MM.1S (cell line): ENCODE data around the gene PSAPL1.

Source experiments
- DNase-seq: peaks from one replicate; pipeline ENCODE4 v3.0.0-alpha.2; 2015
- H2AFZ ChIP-seq: fragments of 300-600 bp; sonication (generic); 2 replicates; pipeline ENCODE4 v1.6.0; 2016; ENCODE audit warnings: antibody characterized with exemption, low read length
- H3F3A ChIP-seq: fragments of 300-600 bp; sonication (generic); 2 replicates; pipeline ENCODE4 v1.6.1; 2016; ENCODE audit warnings: mild to moderate bottlenecking, antibody characterized with exemption, low read length, moderate library complexity, mixed read lengths; ENCODE audit not compliant: insufficient read depth
- H3K27ac ChIP-seq: fragments of 300-600 bp; sonication (generic); 2 replicates; pipeline ENCODE4 v1.5.1; 2016; ENCODE audit warnings: mild to moderate bottlenecking, low read length
- H3K27me3 ChIP-seq: fragments of 300-600 bp; sonication (generic); replicated peaks from 2 replicates; pipeline ENCODE4 v1.6.0; 2016; ENCODE audit warnings: low read length; ENCODE audit not compliant: insufficient read depth
- H3K36me3 ChIP-seq: fragments of 300-600 bp; sonication (generic); replicated peaks from 2 replicates; pipeline ENCODE4 v1.6.1; 2016; ENCODE audit warnings: mild to moderate bottlenecking, low read length, mixed read lengths; ENCODE audit not compliant: insufficient read depth
- H3K4me1 ChIP-seq: fragments of 300-600 bp; sonication (generic); 2 replicates; pipeline ENCODE4 v1.6.1; 2016; ENCODE audit warnings: low read length, mixed read lengths
- H3K4me2 ChIP-seq: fragments of 300-600 bp; sonication (generic); 2 replicates; pipeline ENCODE4 v1.6.0; 2016; ENCODE audit warnings: low read depth, low read length
- H3K4me3 ChIP-seq: fragments of 300-600 bp; sonication (generic); 2 replicates; pipeline ENCODE4 v1.5.1; 2016; ENCODE audit warnings: low read length, mixed read lengths
- H3K79me2 ChIP-seq: fragments of 300-600 bp; sonication (generic); 2 replicates; pipeline ENCODE4 v1.6.1; 2016; ENCODE audit warnings: mixed run types, low read length, mixed read lengths
- H3K9ac ChIP-seq: fragments of 300-600 bp; sonication (generic); 2 replicates; pipeline ENCODE4 v1.6.1; 2016; ENCODE audit warnings: low read length, mixed read lengths
- H3K9me2 ChIP-seq: fragments of 300-600 bp; sonication (generic); replicated peaks from 2 replicates; pipeline ENCODE4 v1.6.1; 2016; ENCODE audit warnings: mild to moderate bottlenecking, low read length, mixed read lengths; ENCODE audit not compliant: insufficient read depth
- H3K9me3 ChIP-seq: fragments of 300-600 bp; sonication (generic); replicated peaks from 2 replicates; pipeline ENCODE4 v1.6.1; 2016; ENCODE audit warnings: mild to moderate bottlenecking, low read length, mixed read lengths; ENCODE audit not compliant: insufficient read depth
- H4K20me1 ChIP-seq: fragments of 300-600 bp; sonication (generic); 2 replicates; pipeline ENCODE4 v1.6.1; 2016; ENCODE audit warnings: mild to moderate bottlenecking, low read length, moderate library complexity, mixed read lengths; ENCODE audit not compliant: insufficient read depth
- EZH2 ChIP-seq: fragments of 300-600 bp; sonication (generic); optimal IDR thresholded peaks from 2 replicates; pipeline ENCODE3; 2017; ENCODE audit warnings: low read depth, mild to moderate bottlenecking, antibody characterized with exemption, low read length, mixed read lengths
- EZH2phosphoT487 ChIP-seq: fragments of 300-600 bp; sonication (generic); IDR thresholded peaks from 2 replicates; pipeline ENCODE4 v1.6.1; 2018; ENCODE audit warnings: antibody characterized with exemption, low read length
- TF ChIP-seq, protein P1 (sequence below): fragments of 300-600 bp; sonication (generic); IDR thresholded peaks from 2 replicates; pipeline ENCODE4 v1.5.1; 2016; ENCODE audit warnings: antibody characterized with exemption, low read length, mixed read lengths

PSAPL1 gene

GRCh38 chr4:7398788-7399439 is 35.8 kb downstream of the PSAPL1 start:
- H3K27me3 ChIP-seq = peaks cover 72% of the 10 kb centered on the region
- H3K79me2 ChIP-seq = no peaks in the 10 kb centered on the region
- H4K20me1 ChIP-seq = no peaks in the 10 kb centered on the region
- no peak overlapping the region for H3K4me3 ChIP-seq
- DNase-seq = no peak
- no peaks in the 10 kb centered on the region for H3K9me3 ChIP-seq
- no peaks in the 10 kb centered on the region for H3K9me2 ChIP-seq
- TF ChIP-seq EZH2phosphoT487 (no peak), EZH2 (no peak)
- TF ChIP-seq, protein P1, sequence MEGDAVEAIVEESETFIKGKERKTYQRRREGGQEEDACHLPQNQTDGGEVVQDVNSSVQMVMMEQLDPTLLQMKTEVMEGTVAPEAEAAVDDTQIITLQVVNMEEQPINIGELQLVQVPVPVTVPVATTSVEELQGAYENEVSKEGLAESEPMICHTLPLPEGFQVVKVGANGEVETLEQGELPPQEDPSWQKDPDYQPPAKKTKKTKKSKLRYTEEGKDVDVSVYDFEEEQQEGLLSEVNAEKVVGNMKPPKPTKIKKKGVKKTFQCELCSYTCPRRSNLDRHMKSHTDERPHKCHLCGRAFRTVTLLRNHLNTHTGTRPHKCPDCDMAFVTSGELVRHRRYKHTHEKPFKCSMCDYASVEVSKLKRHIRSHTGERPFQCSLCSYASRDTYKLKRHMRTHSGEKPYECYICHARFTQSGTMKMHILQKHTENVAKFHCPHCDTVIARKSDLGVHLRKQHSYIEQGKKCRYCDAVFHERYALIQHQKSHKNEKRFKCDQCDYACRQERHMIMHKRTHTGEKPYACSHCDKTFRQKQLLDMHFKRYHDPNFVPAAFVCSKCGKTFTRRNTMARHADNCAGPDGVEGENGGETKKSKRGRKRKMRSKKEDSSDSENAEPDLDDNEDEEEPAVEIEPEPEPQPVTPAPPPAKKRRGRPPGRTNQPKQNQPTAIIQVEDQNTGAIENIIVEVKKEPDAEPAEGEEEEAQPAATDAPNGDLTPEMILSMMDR = no peak
- no peaks in the 10 kb centered on the region for H3K36me3 ChIP-seq
- no peak overlapping the region for H2AFZ ChIP-seq
- H3K9ac ChIP-seq = no peak overlapping the region
- no peak overlapping the region for H3K4me2 ChIP-seq
- H3K27ac ChIP-seq = no peak overlapping the region
- H3F3A ChIP-seq = no peaks in the 10 kb centered on the region
- no peaks in the 10 kb centered on the region for H3K4me1 ChIP-seq

DNA sequence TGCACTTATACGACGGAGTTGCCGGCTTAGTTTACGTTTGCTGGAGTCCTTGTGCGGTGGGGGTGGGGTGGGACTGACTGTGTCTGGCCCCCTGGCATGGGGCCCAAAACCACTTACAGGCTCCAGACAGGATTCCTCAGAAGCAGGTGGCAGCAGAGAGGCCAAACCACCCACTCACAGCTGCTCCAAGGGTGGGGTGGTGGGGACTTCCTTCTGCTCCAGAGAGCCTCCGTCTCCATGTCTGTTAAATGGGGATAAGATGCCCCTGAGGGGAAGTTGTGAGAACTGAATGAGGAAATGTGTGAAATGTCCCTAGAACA is 36.7 kb downstream of the PSAPL1 start:
- H3K4me3 ChIP-seq = no peak overlapping the region
- no peak overlapping the region for H3K27ac ChIP-seq
- no peaks in the 10 kb centered on the region for H3K4me1 ChIP-seq
- no peaks in the 10 kb centered on the region for H3K79me2 ChIP-seq
- TF ChIP-seq EZH2 (no peak), EZH2phosphoT487 (no peak)
- TF ChIP-seq, protein P1 = no peak
- no peak overlapping the region for H2AFZ ChIP-seq
- H3K9ac ChIP-seq = no peak overlapping the region
- no peak overlapping the region for H3K4me2 ChIP-seq
- no peak for DNase-seq
- H3K9me2 ChIP-seq = no peaks in the 10 kb centered on the region
- H3K27me3 ChIP-seq = peaks cover 78% of the 10 kb centered on the region
- no peaks in the 10 kb centered on the region for H3K9me3 ChIP-seq
- H3K36me3 ChIP-seq = no peaks in the 10 kb centered on the region
- H4K20me1 ChIP-seq = no peaks in the 10 kb centered on the region
- H3F3A ChIP-seq = no peaks in the 10 kb centered on the region

DNA sequence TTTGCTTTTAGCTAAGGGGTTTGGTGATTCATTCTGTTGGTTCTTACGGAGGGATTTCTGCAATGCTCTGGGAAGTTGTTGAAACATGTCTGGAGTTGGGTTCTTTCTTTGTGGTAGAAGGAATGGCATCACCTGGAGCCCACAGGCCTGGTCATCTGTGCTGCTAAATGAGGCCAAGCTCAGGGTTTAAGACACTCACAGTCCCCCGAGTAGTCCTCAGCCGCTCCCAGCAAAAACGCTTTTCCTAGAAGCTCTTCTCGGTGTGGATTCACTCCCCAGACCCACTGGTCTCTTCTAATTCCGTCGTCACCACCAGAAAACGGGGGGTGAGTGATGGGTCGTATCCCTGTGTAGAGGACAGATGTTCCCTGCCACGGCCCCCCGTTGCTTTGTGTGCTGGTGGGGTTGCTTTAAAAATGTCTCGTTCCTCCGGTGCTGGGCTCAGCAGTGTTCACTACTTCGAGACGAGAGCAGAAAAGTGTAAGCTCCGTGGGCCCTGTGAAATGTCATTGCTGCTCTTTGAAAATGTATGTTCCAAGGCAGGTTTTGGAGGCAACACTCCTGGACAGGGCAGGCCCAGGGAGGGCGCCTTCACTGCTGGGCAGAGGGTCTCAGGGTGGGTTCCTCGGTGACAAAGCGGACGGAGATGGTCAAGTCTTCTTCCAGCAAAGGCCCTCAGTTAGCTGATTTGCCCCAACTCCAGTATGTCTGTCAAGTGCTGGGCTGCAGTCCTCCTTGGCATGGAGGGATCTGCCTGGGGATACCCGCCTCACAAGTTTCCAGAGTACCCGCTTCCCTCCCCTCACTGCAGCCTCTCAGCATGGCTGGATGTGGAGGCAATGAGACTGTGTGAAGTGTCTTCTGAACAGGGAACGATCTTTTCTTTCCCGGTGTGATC is 37.3 kb downstream of the PSAPL1 start:
- TF ChIP-seq EZH2phosphoT487 (no peak), EZH2 (no peak)
- TF ChIP-seq, protein P1 = no peak
- no peaks in the 10 kb centered on the region for H3K36me3 ChIP-seq
- H3K4me1 ChIP-seq = no peaks in the 10 kb centered on the region
- H3K4me2 ChIP-seq = no peak overlapping the region
- no peaks in the 10 kb centered on the region for H3K9me2 ChIP-seq
- H2AFZ ChIP-seq = no peak overlapping the region
- no peaks in the 10 kb centered on the region for H3K9me3 ChIP-seq
- no peaks in the 10 kb centered on the region for H4K20me1 ChIP-seq
- H3F3A ChIP-seq = no peaks in the 10 kb centered on the region
- DNase-seq = no peak
- no peaks in the 10 kb centered on the region for H3K79me2 ChIP-seq
- H3K27ac ChIP-seq = no peak overlapping the region
- H3K27me3 ChIP-seq = peaks cover 82% of the 10 kb centered on the region
- no peak overlapping the region for H3K9ac ChIP-seq
- no peak overlapping the region for H3K4me3 ChIP-seq
